Astrocyte of the cerebellum (primary cell): ENCODE results near the gene KLRD1.
"Not testable (repeated sequence)": the region's sequence is repeated elsewhere in the genome, so short reads cannot be mapped to it uniquely, and the experiment has no call there.

Experiments
- DNase-seq: peaks from one replicate; pipeline ENCODE4 v3.0.0-alpha.2; 2011; ENCODE audit warnings: low read depth
- H3K4me3 ChIP-seq: 2 replicates; pipeline ENCODE4 v1.5.1; 2011; ENCODE audit warnings: mild to moderate bottlenecking, low read depth, low read length, moderate library complexity
- in situ Hi-C: cut with HindIII; loops from 2 replicates; pipeline ENCODE4 v1.10.0; 2017; ENCODE audit warnings: low sequenced_read_pairs
- TF ChIP-seq, protein P1 (sequence below): IDR thresholded peaks from 2 replicates; pipeline ENCODE4 v1.5.1; 2012; ENCODE audit warnings: low read length, low read depth, moderate library complexity, mild to moderate bottlenecking; ENCODE audit errors: missing control alignments

KLRD1 gene

GRCh38 chr12:10301103-10301502 lies 6.6 kb upstream of the KLRD1 start:
- no peak overlapping the region for H3K4me3 ChIP-seq
- no peak for DNase-seq
- TF ChIP-seq, protein P1, sequence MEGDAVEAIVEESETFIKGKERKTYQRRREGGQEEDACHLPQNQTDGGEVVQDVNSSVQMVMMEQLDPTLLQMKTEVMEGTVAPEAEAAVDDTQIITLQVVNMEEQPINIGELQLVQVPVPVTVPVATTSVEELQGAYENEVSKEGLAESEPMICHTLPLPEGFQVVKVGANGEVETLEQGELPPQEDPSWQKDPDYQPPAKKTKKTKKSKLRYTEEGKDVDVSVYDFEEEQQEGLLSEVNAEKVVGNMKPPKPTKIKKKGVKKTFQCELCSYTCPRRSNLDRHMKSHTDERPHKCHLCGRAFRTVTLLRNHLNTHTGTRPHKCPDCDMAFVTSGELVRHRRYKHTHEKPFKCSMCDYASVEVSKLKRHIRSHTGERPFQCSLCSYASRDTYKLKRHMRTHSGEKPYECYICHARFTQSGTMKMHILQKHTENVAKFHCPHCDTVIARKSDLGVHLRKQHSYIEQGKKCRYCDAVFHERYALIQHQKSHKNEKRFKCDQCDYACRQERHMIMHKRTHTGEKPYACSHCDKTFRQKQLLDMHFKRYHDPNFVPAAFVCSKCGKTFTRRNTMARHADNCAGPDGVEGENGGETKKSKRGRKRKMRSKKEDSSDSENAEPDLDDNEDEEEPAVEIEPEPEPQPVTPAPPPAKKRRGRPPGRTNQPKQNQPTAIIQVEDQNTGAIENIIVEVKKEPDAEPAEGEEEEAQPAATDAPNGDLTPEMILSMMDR, result no peak
- in situ Hi-C loops, result no loop called here

DNA sequence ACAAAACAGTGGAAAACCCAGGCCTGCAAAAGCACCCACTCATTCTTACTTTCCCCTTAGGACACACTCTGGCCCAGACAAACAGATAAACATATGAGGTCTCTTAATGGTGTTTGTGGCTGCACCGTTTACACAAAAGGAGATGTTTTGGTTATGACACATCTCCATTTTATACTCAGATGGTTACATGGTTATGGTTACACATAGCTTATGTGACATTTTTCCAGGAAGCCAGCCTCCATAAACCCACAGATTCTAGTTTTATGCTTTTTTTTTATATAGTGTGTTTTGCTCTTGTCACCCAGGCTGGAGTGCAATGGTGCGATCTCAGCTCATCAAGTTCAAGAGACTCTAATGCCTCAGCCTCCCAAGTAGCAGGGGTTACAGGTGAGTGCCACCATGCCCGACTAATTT lies 3.5 kb upstream of the KLRD1 start:
- H3K4me3 ChIP-seq, result no peak overlapping the region
- peak; percentile 81 for DNase-seq
- in situ Hi-C loops, result no loop called here
- TF ChIP-seq, protein P1, result no peak

- TF ChIP-seq, protein P1, result no peak
- DNase-seq, result no peak
- H3K4me3 ChIP-seq, result no peak overlapping the region
- in situ Hi-C loops, result no loop called here
These were observed 2.3 kb upstream of the KLRD1 start for GRCh38 chr12:10305411-10305810.

DNA sequence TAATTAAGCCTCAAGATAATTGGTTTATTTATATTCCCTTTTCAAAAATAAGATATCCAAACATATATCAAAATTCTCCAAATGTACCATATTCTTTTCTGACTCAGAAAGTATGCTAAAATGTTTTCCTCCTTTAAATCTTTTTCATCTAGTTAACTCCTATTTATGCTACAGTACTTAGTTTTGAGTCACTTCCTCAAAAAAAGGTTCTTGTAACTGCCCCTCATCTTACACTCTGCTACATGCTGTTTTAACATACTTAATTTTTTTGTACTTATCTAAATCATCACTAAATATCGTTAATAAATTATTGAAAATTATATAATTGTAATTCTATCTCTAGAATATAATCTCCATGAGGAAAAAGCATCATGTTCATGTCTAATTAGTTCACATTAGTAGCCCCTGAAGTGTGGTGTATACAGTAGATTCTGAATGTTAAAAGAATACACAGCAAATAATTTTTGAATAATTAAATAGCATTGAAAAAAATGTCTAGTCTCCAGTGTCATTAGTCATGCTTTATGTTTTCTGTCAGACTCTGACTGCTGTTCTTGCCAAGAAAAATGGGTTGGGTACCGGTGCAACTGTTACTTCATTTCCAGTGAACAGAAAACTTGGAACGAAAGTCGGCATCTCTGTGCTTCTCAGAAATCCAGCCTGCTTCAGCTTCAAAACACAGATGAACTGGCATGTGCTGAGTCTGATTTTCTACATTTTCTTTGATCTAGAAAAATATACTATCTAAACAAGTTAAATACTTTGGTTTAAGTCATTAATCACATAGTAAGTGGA lies 3.5 kb downstream of the KLRD1 start:
- H3K4me3 ChIP-seq, result no peak overlapping the region
- TF ChIP-seq, protein P1, result no peak
- DNase-seq, result peak; percentile 12
- in situ Hi-C loops, result no loop called here

- in situ Hi-C loops, result no loop called here
- no peak overlapping the region for H3K4me3 ChIP-seq
- TF ChIP-seq, protein P1, result no peak
- DNase-seq, result no peak
These were observed 11.7 kb downstream of the KLRD1 start for GRCh38 chr12:10319388-10319787.

GRCh38 chr12:10320643-10321042 lies 13.0 kb downstream of the KLRD1 start:
- in situ Hi-C loops, result no loop called here
- H3K4me3 ChIP-seq, result no peak overlapping the region
- DNase-seq, result no peak
- TF ChIP-seq, protein P1, result no peak

DNA sequence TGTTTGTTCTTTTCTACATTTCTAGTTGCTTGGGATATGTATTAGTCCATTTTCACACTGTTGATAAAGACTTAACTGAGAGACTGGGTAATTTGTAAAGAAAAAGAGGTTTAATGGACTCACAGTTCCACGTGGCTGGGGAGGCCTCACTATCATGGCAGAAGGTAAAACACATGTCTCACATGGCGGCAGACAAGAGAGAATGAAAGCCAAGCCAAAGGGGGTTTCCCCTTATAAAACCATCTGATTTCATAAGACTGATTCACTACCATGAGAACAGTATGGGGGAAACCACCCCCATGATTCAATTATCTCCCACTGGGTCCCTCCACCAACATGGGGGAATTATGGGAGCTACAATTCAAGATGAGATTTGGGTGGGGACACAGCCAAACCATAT lies 21.0 kb downstream of the KLRD1 start:
- in situ Hi-C loops, DNase-seq, H3K4me3 ChIP-seq: not testable (repeated sequence)
